DND-41 (cell line): ENCODE measurements around the gene GABRP.

ENCODE experiments used
- EZH2 ChIP-seq: IDR thresholded peaks from 3 replicates; pipeline ENCODE4 v1.6.1; 2012; ENCODE audit warnings: borderline replicate concordance, low read depth, mild to moderate bottlenecking, moderate library complexity, low read length, inconsistent platforms; ENCODE audit not compliant: severe bottlenecking
- TF ChIP-seq, protein P1 (sequence below): IDR thresholded peaks from 2 replicates; pipeline ENCODE4 v1.5.1; 2012; ENCODE audit warnings: borderline replicate concordance, low read length, moderate library complexity, mild to moderate bottlenecking; ENCODE audit not compliant: poor library complexity, severe bottlenecking; ENCODE audit errors: extremely low read depth

DNA sequence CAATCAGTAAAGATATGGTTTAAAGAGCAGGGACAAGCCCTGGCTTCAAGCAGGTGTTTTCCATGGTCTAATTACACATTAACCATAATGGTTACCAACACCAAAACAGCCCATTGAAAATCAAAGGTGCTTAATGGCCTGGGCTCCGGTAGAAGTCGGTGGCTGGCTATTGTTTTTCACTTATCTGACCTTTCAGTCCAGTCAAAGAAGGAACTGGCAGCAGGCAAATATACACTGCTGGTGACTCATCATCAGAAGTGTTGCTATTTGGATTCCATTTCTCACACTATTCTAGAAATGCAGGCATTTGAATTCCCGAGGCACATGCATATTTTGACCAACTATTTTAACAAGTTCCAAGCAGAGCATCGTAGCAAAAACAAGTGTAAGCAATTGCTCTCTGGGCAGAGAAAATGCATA, 26.3 kb upstream of the GABRP start:
- TF ChIP-seq, protein P1, sequence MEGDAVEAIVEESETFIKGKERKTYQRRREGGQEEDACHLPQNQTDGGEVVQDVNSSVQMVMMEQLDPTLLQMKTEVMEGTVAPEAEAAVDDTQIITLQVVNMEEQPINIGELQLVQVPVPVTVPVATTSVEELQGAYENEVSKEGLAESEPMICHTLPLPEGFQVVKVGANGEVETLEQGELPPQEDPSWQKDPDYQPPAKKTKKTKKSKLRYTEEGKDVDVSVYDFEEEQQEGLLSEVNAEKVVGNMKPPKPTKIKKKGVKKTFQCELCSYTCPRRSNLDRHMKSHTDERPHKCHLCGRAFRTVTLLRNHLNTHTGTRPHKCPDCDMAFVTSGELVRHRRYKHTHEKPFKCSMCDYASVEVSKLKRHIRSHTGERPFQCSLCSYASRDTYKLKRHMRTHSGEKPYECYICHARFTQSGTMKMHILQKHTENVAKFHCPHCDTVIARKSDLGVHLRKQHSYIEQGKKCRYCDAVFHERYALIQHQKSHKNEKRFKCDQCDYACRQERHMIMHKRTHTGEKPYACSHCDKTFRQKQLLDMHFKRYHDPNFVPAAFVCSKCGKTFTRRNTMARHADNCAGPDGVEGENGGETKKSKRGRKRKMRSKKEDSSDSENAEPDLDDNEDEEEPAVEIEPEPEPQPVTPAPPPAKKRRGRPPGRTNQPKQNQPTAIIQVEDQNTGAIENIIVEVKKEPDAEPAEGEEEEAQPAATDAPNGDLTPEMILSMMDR: no peak
- no peak for TF ChIP-seq EZH2
